Dedifferentiated amniotic fluid mesenchymal stem cell (primary cell): ENCODE measurements around the gene CUL5.
"Not testable (repeated sequence)": the region's sequence is repeated elsewhere in the genome, so short reads cannot be mapped to it uniquely, and the experiment has no call there.

ENCODE experiments used
- DNase-seq: peaks from one replicate; pipeline ENCODE4 v3.0.0-alpha.2; 2016; ENCODE audit errors: extremely low spot score

CUL5 gene

GRCh38 chr11:108019870-108020540, 11.3 kb downstream of the CUL5 start:
- no peak for DNase-seq

GRCh38 chr11:108025387-108026080, 16.8 kb downstream of the CUL5 start:
- no peak for DNase-seq

GRCh38 chr11:108027057-108027456, 18.4 kb downstream of the CUL5 start:
- DNase-seq, result no peak

- DNase-seq, result not testable (repeated sequence)
Observed at GRCh38 chr11:108028822-108029441, 20.2 kb downstream of the CUL5 start.

- not testable (repeated sequence) for DNase-seq
Observed at GRCh38 chr11:108031604-108032003, 22.9 kb downstream of the CUL5 start.

- no peak for DNase-seq
Observed at GRCh38 chr11:108032800-108033199, 24.1 kb downstream of the CUL5 start.

- no peak for DNase-seq
Observed at GRCh38 chr11:108034034-108034433, 25.3 kb downstream of the CUL5 start.

GRCh38 chr11:108034952-108035351, 26.3 kb downstream of the CUL5 start:
- no peak for DNase-seq

GRCh38 chr11:108035690-108036089, 27.0 kb downstream of the CUL5 start:
- DNase-seq, result no peak

GRCh38 chr11:108037211-108037610, 28.5 kb downstream of the CUL5 start:
- DNase-seq, result no peak

GRCh38 chr11:108037636-108038035, 28.9 kb downstream of the CUL5 start:
- DNase-seq, result no peak

GRCh38 chr11:108048269-108048668, 39.6 kb downstream of the CUL5 start:
- no peak for DNase-seq

- no peak for DNase-seq
Observed at GRCh38 chr11:108062336-108062735, 53.6 kb downstream of the CUL5 start.

GRCh38 chr11:108063410-108063809, 54.7 kb downstream of the CUL5 start:
- no peak for DNase-seq

- DNase-seq, result peak; percentile 65
Observed at GRCh38 chr11:108069947-108070346, 61.2 kb downstream of the CUL5 start.

- no peak for DNase-seq
Observed at GRCh38 chr11:108084811-108085210, 76.1 kb downstream of the CUL5 start.

- DNase-seq, result no peak
Observed at GRCh38 chr11:108085672-108086071, 77.0 kb downstream of the CUL5 start.

- no peak for DNase-seq
Observed at GRCh38 chr11:108092134-108092533, 83.4 kb downstream of the CUL5 start.

- DNase-seq, result no peak
Observed at GRCh38 chr11:108093128-108093904, 84.6 kb downstream of the CUL5 start.

- DNase-seq, result no peak
Observed at GRCh38 chr11:108097179-108097578, 88.5 kb downstream of the CUL5 start.

GRCh38 chr11:108101090-108101775, 92.5 kb downstream of the CUL5 start:
- no peak for DNase-seq

GRCh38 chr11:108111126-108111525, 102.4 kb downstream of the CUL5 start:
- DNase-seq, result no peak
